GM18858 (cell line): ENCODE measurements around the gene VMAC.
"Not testable (repeated sequence)": the region's sequence is repeated elsewhere in the genome, so short reads cannot be mapped to it uniquely, and the experiment has no call there.

ENCODE experiments used
- ATAC-seq: cut with Tn5 transposase; IDR thresholded peaks from one replicate; pipeline ENCODE4 v1.9.1; 2021; ENCODE audit not compliant: unreplicated experiment

VMAC gene, protein sequence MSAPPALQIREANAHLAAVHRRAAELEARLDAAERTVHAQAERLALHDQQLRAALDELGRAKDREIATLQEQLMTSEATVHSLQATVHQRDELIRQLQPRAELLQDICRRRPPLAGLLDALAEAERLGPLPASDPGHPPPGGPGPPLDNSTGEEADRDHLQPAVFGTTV

DNA sequence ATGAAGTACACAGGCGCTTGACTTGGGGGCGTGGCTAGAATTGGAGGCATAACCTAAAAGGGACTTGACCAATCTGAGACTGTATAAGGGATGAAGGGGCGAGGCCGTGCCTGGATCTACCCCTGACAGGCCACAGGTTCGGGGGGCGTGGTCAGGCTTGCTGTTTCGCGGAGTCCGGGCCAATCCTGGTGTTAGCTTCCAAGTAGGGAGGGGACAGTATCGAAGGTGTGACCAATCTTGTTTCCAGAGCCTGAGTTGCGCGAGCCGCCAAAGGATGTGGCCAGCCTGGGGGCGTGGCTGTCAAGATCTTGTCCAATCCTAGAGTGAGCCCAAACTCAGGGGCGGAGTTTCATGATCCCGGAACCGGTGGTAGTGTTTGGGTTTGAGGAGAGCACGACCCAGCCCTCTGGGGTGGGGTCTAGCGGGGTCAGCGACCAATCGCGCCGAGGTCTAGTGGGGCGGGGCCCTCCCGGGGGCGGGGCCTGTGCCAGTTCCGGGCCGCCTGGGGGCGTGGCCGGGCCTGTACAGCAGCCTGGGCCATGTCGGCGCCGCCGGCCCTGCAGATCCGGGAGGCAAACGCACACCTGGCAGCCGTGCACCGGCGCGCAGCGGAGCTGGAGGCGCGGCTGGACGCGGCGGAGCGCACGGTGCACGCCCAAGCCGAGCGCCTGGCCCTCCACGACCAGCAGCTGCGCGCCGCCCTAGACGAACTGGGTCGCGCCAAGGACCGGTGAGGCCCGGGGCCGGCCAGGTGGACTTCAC lies at the start of gene VMAC:
VMAC (plus strand) TSS at position 521 of the 762 bp plus-strand sequence; CDS start at position 540, 19 bp downstream.
- ATAC-seq: peak; percentile 72

DNA sequence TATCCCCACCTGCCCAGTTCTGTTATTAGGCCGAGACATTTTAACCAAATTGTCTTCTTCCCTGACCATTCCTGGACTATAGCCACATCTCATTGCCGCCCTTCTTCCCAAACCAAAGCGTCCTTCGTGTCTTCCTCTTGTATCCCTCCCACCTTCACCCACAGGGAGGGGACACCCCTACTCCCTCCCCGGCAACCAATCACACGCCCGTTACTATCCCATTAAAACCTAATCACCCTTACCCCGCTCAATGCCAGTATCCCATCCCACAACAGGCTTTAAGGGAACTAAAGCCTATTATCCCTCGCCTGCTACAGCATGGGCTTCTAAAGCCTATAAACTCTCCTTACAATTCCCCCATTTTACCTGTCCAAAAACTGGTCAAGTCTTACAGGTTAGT lies 49.5 kb upstream of the VMAC start:
- not testable (repeated sequence) for ATAC-seq

DNA sequence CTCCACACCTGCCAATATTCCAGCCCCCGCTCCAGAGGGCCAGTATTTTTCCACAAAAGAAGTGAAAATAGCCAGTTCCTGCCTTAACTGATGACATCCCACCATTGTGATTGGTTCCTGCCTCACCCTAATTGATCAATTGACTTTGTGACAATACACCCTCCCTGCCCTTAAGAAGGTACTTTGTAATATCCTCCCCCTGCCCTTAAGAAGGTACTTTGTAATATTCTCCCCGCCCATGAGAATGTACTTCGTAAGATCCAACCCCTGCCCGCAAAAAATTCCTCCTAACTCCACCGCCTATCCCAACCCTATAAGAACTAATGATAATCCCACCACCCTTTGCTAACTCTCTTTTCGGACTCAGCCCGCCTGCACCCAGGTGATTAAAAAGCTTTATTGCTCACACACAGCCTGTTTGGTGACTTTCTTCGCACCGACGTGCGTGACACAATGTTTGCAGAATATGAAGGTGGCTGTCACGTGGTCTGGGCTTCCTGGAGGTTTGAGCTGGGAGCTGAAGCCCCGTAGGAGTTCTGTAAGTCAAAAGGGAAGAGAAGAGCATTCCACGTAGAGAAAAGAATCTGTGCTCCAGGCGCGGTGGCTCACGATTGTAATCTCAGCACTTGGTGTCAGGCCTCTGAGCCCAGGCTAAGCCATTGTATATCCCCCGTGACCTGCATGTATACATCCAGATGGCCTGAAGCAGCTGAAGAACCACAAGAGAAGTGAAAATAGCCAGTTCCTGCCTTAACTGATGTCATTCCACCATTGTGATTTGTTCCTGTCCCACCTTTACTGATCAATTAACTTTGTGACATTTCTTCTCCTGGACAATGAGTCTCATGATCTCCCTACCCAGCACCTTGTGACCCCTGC lies 47.2 kb upstream of the VMAC start:
- no peak for ATAC-seq

DNA sequence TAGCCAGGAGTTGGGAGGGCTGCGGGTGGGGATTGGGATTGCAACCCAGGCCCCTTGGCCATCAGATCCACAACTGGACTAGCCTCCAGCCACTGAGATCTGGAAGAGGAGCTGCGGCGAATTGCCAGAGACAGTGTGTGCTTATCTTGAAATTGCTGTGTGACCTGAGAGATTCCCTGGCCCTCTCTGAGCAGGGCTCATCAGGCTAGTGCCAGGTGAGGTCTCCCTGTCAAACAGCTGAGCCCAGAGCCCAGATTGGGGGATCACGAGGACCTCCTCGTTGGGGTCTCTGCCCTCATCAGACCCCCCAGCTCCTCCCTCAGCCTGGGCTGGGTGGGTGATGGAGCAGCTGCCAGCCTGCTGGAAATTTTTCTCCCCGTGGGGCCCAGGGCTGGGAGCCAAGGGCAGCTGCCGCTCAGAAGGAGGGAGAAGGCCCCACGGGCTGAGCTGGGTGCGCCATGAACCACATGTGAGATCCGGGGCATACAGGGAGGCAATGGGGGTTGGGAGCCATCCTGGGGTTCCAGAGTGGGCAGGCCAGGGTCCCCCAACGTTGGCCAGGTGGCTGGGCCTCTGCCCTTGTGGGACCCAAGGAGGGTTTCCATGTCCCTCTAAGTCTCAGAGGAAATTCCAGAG lies 41.5 kb upstream of the VMAC start:
- ATAC-seq: no peak

DNA sequence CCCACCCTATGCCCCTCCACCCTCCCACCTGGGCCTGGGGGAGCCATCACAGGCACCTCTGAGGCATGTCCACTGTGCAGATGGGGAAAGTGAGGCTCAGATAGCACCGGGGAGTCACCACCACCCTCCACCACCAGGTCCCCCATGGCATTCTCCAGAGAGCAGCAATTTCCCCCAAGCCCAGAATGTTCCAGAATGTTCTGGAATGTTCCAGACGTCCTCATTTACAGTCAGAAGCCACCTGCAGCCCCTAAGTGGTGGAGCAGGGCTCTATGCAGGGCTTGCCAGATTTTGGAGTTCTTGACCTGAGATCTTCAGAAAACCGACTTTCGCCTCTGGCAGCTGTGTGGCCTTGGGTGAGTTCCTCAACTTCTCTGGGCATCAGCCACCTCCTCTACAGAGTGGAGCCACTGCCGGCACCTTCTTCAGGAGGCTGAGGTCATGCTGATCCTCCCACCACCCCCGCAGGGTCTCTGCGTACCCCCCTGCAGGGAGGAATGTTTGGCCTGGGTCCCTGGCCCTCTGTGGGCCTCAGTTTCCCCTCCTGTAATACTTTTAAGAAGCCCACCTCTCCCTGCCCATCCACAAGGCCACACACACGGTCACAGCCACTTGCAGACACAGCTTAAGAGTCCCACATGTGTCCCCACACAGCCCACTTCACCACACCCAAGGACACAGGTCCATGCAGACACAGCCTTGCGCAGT lies 40.5 kb upstream of the VMAC start:
- ATAC-seq: no peak

DNA sequence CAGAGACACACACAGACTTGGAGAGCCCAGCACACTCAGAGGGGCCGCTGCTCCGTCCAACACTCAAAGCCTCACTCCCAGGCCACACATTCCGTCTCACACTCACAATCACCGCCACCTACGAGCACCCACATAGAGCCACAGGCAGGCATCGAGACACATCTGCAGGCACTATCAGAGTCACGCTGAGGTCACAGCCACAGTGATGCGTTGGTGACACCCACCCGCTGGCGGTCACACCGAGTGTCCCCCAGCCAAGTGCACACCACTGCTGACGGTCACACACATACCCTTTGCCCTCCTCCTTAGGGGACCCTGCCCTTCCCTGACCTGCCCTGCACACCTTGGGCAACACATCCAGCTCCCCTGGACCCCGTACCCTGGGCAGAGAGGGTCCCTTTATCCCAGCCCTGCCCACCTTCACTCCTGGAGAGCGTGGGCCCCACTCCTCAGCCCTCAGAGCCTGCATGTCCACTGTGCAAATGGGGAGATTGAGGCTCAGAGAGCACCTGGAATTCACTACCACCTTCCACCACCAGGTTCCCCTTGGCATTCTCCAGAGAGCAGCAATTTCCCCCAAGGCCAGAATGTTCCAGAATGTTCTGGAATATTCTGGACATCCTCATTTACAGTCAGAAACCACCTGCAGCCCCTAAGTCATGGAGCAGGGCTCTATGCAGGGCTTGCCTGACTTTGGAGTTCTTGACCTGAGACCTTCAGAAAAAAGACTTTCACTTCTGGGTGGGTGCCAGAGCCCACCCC lies 39.8 kb upstream of the VMAC start:
- ATAC-seq: no peak

DNA sequence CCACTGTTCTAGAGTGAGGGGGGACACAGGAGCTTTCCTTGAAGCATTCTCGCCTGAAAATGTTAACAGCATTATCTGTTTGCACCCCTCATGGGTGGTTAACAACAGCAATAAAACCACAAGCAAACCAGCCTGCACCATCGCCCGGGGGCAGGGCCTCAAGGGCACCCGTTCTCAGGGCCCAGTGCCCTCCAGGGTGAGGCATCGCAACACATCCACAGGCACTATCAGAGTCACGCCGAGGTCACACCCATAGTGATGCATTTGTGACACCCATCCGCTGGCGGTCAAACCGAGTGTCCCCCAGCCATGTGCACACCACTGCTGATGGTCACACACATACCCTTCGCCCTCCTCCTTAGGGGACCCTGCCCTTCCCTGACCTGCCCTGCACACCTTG lies 38.9 kb upstream of the VMAC start:
- no peak for ATAC-seq

DNA sequence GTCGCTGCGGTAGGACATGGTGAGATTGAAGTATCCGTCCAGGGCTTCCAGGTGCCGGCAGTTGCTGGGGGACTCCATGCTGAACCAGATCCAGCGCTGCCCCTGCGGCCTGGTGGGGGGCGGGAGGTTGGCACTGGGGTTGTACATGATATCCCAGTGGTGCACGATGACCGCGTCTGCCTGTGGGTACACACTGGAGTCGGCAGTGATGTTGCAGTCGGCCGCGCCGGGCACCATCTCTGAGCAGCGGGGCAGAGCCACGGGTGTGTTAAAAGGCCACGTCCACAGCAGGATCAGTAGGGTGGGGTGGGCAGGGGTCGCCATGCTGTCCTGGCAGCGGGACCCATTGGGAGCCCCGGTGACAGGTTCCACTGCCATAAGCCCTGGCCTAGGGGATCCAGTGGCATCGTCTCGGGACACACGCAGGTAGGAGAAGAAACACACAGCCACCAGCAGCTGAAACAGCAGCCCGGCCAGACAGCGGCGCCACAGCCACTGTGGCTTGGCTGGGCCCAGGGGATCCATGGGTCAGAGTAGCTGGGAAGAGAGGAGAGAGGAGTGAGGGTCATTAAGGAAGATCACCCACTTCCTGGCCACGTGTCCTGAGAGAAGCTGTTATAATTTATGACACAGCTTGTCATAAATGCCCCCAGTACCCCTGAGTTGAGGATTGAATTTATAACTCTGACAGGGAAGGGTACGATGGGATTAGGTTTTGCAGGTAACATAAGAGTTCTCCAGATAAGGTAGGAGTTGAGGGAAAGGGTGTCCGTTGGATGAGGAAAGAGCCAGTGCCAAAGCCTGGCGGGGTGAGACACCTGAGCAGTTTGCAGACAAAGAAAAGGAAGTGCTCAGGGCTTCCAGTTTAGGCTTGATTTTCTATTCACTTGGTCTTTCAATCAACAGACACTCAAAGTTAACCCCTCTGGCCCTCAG lies 37.2 kb upstream of the VMAC start:
- no peak for ATAC-seq

DNA sequence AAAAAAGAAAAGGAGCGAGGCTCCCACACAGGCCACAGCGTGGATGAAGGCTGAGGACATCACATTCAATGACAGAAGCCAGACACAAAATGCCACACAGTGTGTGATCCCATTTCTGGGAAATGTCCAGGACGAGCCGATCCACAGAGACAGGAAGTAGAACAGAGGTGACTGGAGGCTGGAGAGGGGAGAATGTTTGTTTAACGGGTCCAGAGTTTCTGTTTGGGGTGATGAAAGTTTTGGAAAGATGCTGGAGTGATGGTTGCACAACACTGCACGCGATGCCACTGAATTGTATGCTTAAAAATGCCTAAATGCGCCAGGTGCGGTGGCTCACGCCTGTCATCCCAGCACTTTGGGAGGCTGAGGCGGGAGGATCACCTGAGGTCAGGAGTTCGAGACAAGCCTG lies 33.7 kb upstream of the VMAC start:
- no peak for ATAC-seq

DNA sequence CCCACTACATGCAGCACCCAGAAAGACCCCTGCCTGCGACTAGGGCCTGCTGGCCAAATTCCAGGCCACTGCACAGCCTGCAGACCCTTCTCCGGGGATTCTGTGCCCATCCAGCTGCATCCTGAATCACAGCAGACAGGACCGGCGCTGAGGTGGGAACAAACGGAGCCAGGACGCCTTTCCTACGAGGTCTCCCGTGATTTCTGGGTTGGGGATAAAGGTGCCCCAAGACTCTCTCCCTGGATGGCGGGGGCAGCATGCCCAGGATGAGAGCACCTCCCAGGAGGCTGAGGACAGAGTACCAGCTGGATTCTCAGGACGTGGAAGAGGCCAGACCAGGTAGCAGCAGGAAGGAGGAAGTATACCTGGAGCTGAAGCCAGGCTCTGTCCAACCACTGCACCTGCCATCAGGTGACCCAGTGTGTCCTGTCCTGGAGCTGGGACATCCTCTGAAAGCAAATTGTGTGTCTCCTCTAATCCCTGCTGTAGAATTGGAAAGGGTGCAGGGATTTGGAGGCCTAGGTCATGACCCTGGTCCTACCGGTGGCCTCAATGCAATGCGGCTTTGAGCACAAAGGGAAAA lies 31.0 kb upstream of the VMAC start:
- no peak for ATAC-seq

DNA sequence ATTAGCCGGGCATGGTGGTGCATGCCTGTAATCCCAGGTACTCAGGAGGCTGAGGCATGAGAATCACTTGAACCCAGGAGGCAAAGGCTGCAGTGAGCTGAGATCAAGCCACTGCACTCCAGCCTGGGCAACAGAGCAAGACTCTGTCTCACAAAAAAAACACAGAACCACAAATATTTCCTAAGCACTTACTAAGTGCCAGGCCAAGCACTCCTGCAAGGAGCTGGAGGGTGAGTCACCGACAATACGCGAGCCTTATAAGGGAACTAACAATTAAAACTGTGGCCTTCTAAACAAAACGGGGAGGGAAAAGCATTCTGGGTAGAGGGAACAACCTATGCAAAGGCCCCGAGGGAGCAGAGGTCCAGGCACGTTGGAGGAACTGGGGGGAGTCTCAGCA lies 30.2 kb upstream of the VMAC start:
- not testable (repeated sequence) for ATAC-seq

DNA sequence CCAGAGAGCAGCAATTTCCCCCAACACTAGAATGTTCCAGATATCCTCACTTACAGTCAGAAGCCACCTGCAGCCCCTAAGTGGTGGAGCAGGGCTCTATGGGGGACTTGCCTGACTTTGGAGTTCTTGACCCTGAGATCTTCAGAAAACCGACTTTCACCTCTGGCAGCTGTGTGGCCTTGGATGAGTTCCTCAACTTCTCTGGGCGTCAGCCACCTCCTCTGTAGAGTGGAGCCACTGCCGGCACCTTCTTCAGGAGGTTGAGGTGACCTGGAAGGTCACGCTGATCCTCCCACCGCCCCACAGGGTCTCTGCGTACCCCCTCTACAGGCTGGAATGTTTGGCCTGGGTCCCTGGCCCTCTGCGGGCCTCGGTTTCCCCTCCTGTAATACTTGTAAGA lies 27.2 kb upstream of the VMAC start:
- ATAC-seq: no peak

DNA sequence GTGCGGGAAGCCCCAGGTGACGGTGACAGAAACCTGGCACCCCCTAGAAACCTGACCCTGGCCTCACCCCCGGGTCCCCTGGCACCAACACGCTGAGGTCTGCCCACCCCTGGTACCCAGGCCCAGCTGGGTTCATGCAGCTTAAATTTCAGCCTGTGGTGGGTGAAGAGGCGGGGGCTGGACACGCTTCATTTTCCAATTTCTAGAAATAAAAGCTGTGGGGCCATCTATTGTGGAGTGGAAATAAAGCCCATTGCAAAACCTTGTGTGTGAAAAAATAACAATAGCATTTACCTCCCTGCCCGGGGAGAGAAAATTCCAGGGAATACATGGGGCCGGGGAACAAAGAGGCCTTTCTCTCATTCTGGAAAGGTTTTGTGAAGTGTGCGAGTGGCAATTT lies 26.8 kb upstream of the VMAC start:
- no peak for ATAC-seq

DNA sequence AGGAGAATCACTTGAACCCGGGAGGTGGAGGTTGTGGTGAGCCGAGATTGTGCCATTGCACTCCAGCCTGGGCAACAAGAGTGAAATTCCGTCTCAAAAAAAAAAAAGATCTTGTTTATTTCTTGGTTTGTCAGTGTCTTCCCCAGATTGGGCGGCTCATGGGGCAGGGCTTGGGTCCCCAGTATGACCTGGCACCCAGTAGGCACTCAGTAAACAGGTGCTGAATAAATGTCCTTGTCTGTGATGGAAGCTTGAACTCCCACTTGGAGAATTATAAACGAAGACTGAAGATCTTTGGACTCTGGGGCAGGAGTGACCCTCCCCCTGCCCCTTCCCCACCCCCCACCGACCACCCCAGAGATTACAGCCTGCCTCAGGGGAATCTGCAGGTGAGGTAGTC lies 24.5 kb upstream of the VMAC start:
- ATAC-seq: no peak

DNA sequence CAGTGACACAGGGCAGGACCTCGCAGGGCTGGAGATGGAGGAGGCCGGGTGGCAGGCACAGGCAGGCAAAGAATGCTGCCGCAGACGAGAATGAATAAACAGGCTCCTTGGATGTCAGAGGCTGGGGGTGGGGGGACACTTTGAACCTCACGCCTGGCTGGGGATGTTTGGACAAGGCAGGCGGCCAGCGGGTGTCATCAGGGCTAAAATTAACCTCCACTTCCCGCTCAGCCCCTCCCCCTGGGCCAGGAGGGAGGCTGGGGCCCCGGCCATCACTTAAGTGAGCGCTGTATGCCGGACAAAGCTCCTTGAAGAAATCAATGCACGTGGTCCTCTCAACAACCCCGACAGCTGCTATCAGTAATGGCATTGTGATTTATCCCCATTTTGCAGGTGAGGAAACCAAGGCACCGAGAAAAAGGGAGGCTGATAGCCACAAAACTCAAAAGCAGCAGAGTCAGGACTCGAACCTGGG lies 24.0 kb upstream of the VMAC start:
- ATAC-seq: no peak

DNA sequence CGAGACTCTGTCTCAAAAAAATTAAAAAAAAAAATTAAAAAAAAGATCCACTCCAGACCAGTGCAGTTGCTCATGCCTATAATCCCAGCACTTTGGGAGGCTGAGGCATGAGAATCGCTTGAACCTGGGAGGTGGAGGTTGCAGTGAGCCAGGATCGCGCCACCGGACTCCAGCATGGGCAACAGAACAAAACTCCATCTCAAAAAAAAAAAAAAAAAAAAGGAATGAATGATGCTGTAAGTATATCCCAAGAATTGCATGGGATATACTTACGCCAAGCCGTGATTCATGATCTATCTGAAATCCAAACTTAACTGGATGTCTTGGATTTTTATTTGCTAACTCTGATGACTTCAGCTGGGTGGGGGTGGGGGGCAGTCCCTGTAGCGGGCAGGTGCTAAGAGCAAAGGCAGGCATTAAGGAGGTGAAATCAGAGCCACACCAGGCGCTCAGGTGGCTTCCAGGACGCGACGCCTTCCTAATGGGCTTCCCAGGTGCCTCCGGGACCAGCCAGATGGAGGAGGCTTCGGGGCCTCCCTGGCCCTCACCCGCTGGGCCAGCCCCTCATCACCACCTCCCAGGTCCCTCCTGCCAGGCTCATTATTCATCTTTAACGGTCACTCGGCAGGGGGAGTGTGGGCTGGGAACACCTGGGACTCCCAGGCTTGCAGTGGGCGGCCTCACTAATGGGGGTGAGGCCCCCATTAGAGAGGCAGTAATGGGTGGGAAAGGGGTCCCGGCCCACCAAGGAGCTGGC lies 23.0 kb upstream of the VMAC start:
- no peak for ATAC-seq

DNA sequence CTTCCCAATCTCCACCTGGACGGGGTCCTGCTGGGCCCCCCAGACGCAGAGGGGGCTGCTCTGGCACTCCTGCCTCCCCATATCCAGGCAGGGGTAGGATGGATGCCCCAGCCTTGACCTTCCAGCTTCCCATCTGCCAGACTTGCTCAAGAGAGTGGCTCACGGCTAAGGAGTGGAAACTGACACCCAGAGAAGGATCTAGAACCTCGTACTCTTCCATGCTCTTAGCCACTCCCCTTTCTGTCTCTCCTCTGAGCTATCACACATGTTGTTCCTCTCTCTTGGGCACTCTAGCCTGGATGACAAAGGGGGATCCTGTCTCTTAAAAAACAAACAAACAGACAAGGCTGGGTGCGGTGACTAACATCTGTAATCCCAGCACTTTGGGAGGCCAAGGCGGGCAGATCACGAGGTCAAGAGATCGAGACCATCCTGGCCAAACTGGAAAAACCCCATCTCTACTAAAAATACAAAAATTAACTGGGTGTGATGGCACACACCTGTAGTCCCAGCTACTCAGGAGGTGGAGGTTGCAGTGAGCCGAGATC lies 22.2 kb upstream of the VMAC start:
- ATAC-seq: no peak
